ENCODE data around the gene RHBDF2. TPM values are rescaled to one million over a fixed set of nuclear protein-coding genes. Genes with fewer than 3 reads are reported as not detected.
A peak's percentile ranks its signal among the peaks of the same experiment; 100 is the strongest.
"Not testable (repeated sequence)": the region's sequence is repeated elsewhere in the genome, so short reads cannot be mapped to it uniquely, and the experiment has no call there.

Gene RHBDF2
- total and polyA plus RNA-seq, 2 donors (not counting 1 experiment from before 2014, with no cell fraction given): 288 to 482 TPM

DNA sequence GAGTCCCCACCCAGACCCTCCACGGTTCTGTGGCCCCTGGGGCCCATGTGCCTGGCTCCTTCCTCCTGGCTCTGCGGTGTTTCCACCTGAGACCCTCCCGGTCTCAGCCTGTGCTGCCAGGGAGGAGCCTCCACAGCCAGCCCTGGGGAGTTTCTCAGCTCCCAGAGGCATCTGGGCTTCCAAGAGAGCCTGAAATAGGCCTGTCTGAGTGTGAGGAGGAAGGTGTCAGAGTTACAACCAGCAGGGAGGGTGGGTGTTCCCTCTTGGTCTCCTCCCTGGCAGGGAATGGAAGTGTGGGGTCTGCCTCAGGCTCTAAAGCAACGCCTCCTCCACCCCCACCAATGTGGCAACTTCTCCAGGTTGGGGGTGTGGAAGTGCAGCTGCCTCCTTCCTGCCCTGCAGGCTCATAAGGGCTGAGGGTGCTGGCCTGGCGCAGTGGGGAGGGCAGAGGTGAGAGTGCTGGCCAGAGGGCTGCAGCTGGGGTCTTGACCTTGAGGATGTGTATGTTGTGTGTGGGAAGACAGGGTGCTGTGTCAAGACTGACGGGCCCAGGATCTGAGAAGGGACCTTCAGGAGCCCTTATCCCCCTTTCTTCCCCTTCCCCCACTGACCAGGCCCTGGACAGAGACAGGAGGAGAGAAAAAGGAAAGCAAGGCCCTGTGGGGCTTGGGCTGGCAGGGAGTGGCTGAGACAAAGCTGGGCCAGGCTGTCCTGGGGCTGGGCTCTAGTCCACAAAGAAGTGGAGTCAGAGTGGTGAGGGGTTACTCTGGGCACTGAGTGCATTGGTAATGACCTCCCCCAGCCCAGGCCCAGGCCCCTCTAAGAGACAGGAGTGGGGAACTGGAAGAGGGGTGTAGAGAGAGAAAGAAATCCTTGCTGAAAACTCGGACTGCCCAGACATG is 33.9 kb upstream of the RHBDF2 start:
- WGBS (ENCODE audit: insufficient coverage): 57% methylated on average over 5 of the region's 7 CpGs
- Histone ChIP-seq H3K36me3 (replicated peaks in 1 of 2; ENCODE audit: control extremely low read depth in 1 of 2, control insufficient read depth in 1 of 2, extremely low read depth in 1 of 2, insufficient read depth in 2 of 2, low read length in 1 of 2) (no peaks in the 10 kb centered on the region), H2AFZ (ENCODE audit: insufficient read depth, low read depth, low read length, poor library complexity, severe bottlenecking) (no peak overlapping the region), H3K9ac (ENCODE audit: low read length) (no peak overlapping the region), H3K4me1 (ENCODE audit: control insufficient read depth in 2 of 2, insufficient read depth in 2 of 2, low read length in 2 of 2) (peaks cover 25 to 32% of the 10 kb centered on the region in 2 donors), H3K27me3 (replicated peaks in 1 of 4; ENCODE audit: control extremely low read depth in 1 of 4, control insufficient read depth in 3 of 4, insufficient read depth in 4 of 4, low read length in 3 of 4) (peaks cover 0 to 31% (median 13%) of the 10 kb centered on the region in 4 experiments), H4K20me1 (ENCODE audit: control insufficient read depth, insufficient read depth, low read length, poor library complexity, severe bottlenecking) (peaks cover 10% of the 10 kb centered on the region), H3K4me2 (replicated peaks; ENCODE audit: low read depth, low read length, poor library complexity, severe bottlenecking) (no peak overlapping the region), H3K4me3 (ENCODE audit: control extremely low read depth in 1 of 5, extremely low read depth in 1 of 5, insufficient read depth in 1 of 5, low read depth in 2 of 5, low read length in 4 of 5) (no peak overlapping the region), H3K9me3 (ENCODE audit: control extremely low read depth in 1 of 3, control insufficient read depth in 2 of 3, insufficient read depth in 1 of 3, low read length in 2 of 3) (no peaks in the 10 kb centered on the region), H3K79me2 (ENCODE audit: control insufficient read depth, insufficient read depth, low read length) (peaks cover 57% of the 10 kb centered on the region), H3K27ac (ENCODE audit: low read length in 2 of 2) (no peak overlapping the region)
- intact Hi-C loops (cut with micrococcal nuclease): no loop called here
- Mint-ChIP-seq H3K4me1 (peaks cover 39% of the 10 kb centered on the region), H3K9me3 (ENCODE audit: insufficient read depth) (no peaks in the 10 kb centered on the region), H3K27ac (peak overlapping the region; percentile 15), H3K4me3 (no peak overlapping the region), H3K27me3 (peaks cover 15% of the 10 kb centered on the region)
- no peak for DNase-seq
- ATAC-seq (ENCODE audit: low read depth): no peak
- CTCF ChIA-PET: interaction anchor here (0.9 to 2.5 kb wide), 3 partner anchors 9 to 12 kb away, joined by 3 to 22 read pairs (median 4); no protein-coding TSS in a partner anchor
- POLR2A ChIA-PET: no interaction called here
- TF ChIP-seq, protein P1, sequence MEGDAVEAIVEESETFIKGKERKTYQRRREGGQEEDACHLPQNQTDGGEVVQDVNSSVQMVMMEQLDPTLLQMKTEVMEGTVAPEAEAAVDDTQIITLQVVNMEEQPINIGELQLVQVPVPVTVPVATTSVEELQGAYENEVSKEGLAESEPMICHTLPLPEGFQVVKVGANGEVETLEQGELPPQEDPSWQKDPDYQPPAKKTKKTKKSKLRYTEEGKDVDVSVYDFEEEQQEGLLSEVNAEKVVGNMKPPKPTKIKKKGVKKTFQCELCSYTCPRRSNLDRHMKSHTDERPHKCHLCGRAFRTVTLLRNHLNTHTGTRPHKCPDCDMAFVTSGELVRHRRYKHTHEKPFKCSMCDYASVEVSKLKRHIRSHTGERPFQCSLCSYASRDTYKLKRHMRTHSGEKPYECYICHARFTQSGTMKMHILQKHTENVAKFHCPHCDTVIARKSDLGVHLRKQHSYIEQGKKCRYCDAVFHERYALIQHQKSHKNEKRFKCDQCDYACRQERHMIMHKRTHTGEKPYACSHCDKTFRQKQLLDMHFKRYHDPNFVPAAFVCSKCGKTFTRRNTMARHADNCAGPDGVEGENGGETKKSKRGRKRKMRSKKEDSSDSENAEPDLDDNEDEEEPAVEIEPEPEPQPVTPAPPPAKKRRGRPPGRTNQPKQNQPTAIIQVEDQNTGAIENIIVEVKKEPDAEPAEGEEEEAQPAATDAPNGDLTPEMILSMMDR (IDR thresholded peaks at IDR 0.05): no peak

DNA sequence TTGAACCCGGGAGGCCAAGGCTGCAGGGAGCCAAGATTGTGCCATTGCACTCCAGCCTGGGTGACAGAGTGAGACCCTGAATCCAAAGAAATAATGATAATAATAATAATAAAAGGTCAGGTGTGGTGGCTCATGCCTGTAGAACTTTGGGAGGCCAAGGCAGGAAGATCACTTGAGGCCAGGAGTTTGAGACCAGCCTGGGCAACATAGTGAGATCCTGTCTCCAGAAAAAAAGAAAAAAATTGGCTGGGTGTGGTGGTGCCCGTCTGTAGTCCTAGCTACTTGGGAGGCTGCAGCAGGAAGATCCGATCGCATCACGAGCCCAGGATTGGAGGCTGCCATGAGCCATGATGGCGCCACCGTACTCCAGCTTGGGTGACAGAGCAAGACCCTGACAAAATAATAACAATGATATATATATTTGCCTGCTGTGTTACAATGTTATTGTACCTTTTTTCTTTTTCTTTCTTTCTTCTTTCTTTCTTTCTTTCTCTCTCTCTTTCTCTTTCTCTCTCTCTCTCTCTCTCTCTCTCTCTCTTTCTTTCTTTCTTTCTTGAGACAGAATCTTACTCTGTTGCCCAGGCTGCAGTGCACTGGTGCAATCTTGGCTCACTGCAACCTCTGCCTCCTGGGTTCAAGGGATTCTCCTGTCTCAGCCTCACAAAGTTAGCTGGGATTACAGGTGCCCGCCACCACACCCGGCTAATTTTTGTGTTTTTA is 32.6 kb upstream of the RHBDF2 start:
- POLR2A ChIA-PET: interaction anchor here (0.5 to 0.6 kb wide), 2 partner anchors 33 to 371 kb away, joined by 3 to 6 read pairs; no protein-coding TSS in a partner anchor
- H3K4me3 Mint-ChIP-seq; H3K9ac ChIP-seq (ENCODE audit: low read length); H3K4me2 ChIP-seq (replicated peaks; ENCODE audit: low read depth, low read length, poor library complexity, severe bottlenecking); intact Hi-C loops (cut with micrococcal nuclease); H3K9me3 ChIP-seq (ENCODE audit: control extremely low read depth in 1 of 3, control insufficient read depth in 2 of 3, insufficient read depth in 1 of 3, low read length in 2 of 3); H2AFZ ChIP-seq (ENCODE audit: insufficient read depth, low read depth, low read length, poor library complexity, severe bottlenecking); H3K4me3 ChIP-seq (ENCODE audit: control extremely low read depth in 1 of 5, extremely low read depth in 1 of 5, insufficient read depth in 1 of 5, low read depth in 2 of 5, low read length in 4 of 5); H3K27ac Mint-ChIP-seq; DNase-seq; H3K27me3 Mint-ChIP-seq; H3K9me3 Mint-ChIP-seq (ENCODE audit: insufficient read depth); H3K36me3 ChIP-seq (replicated peaks in 1 of 2; ENCODE audit: control extremely low read depth in 1 of 2, control insufficient read depth in 1 of 2, extremely low read depth in 1 of 2, insufficient read depth in 2 of 2, low read length in 1 of 2); ATAC-seq (ENCODE audit: low read depth); H3K27ac ChIP-seq (ENCODE audit: low read length in 2 of 2): not testable (repeated sequence)
- WGBS (ENCODE audit: insufficient coverage): 100% methylated on average over 6 of the region's 9 CpGs
- Histone ChIP-seq H3K27me3 (replicated peaks in 1 of 4; ENCODE audit: control extremely low read depth in 1 of 4, control insufficient read depth in 3 of 4, insufficient read depth in 4 of 4, low read length in 3 of 4) (peaks cover 0 to 20% (median 10%) of the 10 kb centered on the region in 4 experiments), H3K4me1 (ENCODE audit: control insufficient read depth in 2 of 2, insufficient read depth in 2 of 2, low read length in 2 of 2) (peaks cover 38 to 41% of the 10 kb centered on the region in 2 donors), H3K79me2 (ENCODE audit: control insufficient read depth, insufficient read depth, low read length) (peaks cover 65% of the 10 kb centered on the region), H4K20me1 (ENCODE audit: control insufficient read depth, insufficient read depth, low read length, poor library complexity, severe bottlenecking) (peaks cover 10% of the 10 kb centered on the region)
- H3K4me1 Mint-ChIP-seq: peaks cover 39% of the 10 kb centered on the region
- CTCF ChIA-PET: interaction anchor here (0.9 to 2.5 kb wide), 7 partner anchors 10 to 29 kb away, joined by 3 to 22 read pairs (median 4); no protein-coding TSS in a partner anchor

Measured in B cell (primary cell).